Renal cortex interstitium (tissue), 11 donors: ENCODE results near the gene PSMB7. TPM values are rescaled to one million over a fixed set of nuclear protein-coding genes. Genes with fewer than 3 reads are reported as not detected.

Experiments used
- DNase-seq, 11 donors: peaks; one replicate each; pipeline ENCODE4 v3.0.0-alpha.2; 2013; ENCODE audit warnings: low read depth in 9 of 11, low spot score in 4 of 11; ENCODE audit errors: extremely low read depth in 1 of 11
- polyA plus RNA-seq, 3 donors: library from polyadenylated mRNA; unstranded; fragments of 120-200 nt; gene quantifications; one replicate each; pipeline ENCODE4 v1.2.1, GENCODE V29; 2013; ENCODE audit not compliant: insufficient read length in 3 of 3

The PSMB7 gene
- polyA plus RNA-seq, 3 donors: 190 to 234 (median 223) TPM

DNA sequence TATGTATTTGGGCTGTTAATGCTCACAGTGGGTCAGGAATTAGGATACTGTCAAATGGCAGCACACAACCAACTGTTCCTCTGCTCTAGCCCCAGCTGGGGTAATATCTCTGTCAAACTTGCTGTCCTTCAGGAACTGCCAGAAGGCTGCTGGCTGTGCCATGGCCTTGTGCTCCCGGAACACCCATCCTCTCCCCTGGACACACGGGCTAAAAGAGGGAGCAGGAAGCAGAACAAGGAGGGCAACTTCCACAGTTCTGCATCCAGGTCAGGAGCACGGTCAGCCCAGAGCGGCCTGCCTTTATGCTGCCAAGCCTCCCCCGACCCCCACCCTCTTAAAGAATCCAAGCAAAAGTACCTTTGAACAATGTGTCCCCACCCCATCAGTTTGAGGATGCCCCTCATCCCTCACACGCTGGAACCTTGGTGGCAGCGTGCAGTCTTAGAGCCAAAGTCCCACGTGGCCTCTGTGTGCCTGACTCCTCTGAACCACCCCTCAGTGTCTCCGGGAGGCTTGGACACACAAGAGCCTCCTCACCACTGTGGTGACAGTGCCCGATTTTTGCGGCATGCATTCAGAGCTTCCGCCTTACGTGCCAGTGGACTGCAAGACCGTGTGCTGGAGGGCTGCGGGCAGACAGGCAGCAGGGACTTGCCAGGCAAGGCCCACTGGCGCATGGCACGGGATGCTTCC is 60.8 kb downstream of the PSMB7 start:
- no peak for DNase-seq

GRCh38 chr9:124353811-124354274 is 61.4 kb downstream of the PSMB7 start:
- peak in 3 of 11 donors; percentile 36 to 45 (median 37) for DNase-seq

- no peak for DNase-seq
These were observed 62.0 kb downstream of the PSMB7 start for GRCh38 chr9:124353166-124353768.

DNA sequence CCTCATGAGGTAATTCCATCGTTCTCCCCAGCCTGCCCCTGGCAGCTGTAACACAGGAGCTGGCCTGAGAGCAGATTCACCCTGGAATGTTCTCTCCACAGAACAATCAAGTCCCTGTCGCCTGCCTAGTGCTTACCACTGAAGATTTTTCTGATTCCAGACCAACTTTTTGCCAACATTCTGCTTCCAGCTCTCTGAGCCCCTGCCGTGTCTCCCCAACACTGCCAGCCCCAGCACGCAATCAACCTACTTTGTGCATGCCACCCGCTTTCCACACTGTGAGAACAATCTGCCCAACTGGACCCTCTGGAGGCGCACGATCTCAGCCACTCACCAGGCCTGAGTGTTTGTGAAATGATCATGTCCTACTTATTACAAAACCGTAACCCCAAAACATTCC is 62.6 kb downstream of the PSMB7 start:
- no peak for DNase-seq

- no peak for DNase-seq
These were observed 63.4 kb downstream of the PSMB7 start for GRCh38 chr9:124351672-124352468.

GRCh38 chr9:124350494-124351263 is 64.6 kb downstream of the PSMB7 start:
- no peak for DNase-seq

DNA sequence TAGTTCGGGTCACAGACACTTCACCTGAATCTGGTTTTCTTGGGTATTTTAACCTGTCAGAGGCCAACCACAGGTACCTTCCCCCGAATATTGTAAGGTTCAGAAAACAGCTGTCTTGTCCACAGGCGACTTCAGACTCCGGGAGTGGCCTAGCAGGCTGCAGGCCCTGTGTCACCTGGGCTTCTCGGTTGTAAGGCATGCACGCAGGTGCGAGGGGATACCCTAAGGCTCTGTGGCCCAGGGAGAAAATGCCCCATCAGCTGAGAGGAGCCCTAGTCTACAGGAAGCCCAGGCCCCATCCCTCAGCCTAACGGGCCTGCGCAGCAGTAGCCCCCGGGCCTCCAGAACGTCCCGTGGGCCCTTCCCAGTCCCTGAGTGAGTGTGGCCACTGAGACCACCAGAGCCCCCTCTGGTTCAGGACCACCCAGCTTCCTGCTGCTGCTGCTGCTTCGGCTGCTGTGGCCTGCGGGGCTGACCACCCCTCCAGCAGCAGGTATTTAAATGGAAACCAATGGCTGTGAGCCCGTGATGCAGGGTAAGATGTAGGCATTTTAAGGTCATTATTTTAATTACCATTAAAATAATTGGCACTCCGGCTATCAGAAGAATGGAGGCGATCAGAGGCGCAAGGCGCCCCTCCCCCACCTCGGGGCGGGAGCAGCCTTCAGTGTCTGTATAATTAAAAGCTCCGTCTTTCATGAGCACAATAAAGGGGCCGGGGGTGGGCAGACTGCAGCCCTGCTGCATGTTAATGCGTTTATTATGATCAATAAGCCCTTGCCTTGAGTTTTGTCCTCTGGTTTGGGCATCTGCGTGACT is 65.4 kb downstream of the PSMB7 start:
- no peak for DNase-seq

- DNase-seq: no peak
These were observed 66.0 kb downstream of the PSMB7 start for GRCh38 chr9:124349267-124349666.

GRCh38 chr9:124348831-124349230 is 66.4 kb downstream of the PSMB7 start:
- DNase-seq: no peak

DNA sequence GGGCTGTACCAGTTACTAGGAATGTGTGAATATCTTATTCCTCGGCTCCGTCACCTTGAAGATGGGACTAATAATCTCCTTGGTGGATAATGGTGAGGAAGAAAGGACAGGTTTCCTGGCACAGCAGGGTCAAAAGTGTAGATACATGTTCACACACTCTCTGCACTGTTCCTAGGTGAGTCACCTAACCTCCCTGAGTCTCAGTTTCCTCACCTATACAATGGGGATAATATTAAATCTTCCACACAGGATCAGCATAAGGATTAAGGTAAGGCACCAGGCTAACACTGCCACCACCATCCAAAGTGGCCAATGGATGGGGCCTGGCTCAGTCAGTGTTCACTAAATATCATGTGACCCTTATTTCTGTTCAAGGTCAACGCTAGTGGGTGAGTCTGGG is 66.9 kb downstream of the PSMB7 start:
- DNase-seq: no peak

GRCh38 chr9:124347968-124348358 is 67.3 kb downstream of the PSMB7 start:
- no peak for DNase-seq

DNA sequence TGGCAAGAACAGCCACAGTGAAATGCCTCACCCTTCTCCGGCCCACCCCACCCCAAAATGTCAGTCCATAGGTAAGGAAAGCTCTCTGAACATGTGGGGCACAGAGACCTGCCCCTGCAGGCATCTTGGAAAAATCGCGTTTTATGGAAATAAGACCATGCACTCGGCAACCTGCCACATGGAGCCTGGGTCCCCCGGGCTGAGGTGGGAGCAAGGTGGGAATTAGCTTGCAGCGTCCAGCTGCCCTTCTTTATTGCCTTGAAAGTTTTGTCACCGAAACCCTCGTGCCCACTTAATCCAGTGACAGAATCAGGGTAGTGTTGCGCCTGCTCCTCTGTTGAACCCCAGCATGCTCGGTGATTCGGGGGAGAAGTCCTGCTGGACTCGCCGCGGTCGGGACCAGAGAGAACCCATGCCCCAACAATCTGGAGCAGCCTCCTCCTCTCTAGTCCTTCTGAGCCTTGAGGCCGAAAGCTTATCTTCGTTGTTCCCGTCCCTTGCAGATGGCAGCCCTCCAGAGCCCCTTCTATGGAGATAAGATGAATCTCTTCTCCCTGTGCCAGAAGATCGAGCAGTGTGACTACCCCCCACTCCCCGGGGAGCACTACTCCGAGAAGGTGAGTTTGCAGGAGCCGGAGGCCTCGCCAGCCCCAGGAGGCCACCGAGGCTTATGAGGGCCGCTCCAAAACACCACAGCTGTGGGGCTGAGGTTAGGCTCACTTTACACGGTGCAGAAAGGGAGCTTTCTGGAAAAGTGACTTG is 67.9 kb downstream of the PSMB7 start:
- DNase-seq: no peak

- DNase-seq: no peak
These were observed 68.7 kb downstream of the PSMB7 start for GRCh38 chr9:124346347-124347163.

DNA sequence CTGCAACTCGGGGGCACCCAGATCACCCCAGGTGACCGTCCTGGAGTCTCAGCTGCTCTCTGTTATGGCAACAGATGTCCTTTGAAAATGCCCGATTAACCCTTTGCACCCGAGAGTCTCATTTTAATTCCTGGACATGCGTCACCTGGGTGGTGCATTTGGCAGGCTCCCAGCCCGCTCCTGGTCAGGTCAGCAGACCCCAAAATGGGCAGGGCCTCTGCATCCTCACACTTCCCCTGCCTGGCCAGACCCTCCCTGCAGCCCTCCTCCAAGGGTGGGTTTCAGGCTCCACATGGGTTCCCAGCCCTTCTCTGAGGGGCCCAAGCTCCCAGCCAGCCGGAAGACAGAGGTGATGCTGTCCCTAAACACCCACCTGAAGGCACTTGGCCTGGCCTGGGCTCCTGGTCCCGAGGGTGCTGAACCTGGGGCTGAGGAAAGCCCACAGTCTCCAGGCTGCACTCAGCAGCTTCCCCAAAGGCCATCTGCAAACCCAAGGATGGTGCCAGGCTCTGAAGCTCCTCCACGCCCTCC is 69.4 kb downstream of the PSMB7 start:
- DNase-seq: no peak

GRCh38 chr9:124345063-124345462 is 70.2 kb downstream of the PSMB7 start:
- no peak for DNase-seq

GRCh38 chr9:124344291-124345050 is 70.8 kb downstream of the PSMB7 start:
- no peak for DNase-seq
